ENCODE measurements around the gene GNB2. TPM values are rescaled to one million over a fixed set of nuclear protein-coding genes. Genes with fewer than 3 reads are reported as not detected.

Gene GNB2
- total and polyA plus RNA-seq, 2 of the 13 experiments (the other 11 are each of a cell fraction or from before 2014, with no cell fraction given): 48.3 to 67.1 TPM

DNA sequence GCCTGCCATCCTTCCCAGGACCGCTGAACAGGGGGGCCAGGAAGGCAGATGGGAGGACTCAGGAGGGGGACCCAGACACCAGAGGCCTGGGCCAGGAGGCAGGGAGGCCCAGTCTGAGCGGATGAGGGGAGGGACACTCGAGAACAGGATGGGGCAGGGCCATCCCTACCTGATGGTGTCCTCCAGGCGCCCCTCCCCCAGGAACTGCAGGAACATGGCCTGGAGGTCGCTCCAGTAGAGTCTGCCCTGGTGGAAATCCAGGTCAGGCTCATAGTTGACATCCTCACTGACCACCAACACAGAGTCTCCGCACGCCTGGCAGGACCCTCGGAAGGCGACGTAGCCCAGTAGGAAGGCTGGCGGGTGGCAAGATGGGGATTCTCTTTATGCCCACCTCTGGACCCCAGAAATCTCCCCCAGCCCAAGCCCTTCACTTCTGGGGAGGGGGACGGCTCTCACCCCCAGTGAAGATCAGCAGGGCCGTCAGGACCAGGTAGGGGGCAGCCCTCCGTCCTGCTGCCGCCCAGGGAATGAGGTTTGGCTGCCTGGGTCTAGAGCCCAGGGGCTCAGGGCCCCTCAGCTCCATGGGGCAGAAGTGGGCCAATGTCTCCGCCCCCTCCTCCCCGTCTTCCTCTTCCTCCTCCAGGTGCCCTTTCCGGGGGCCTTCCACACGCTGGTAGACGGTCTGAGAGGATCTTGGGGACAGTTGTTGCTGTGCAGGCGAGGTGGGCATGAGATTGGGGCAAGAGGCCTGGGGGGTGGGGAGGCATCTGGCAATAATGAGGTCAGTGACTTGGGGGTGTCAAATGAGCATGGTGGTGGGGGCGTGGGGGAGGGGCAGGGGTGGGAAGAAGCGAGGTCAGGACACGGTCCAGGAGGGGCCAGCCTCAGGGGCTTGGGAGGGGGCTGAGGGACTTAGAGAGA lies 32.8 kb upstream of the GNB2 start:
- Histone ChIP-seq H2AFZ (ENCODE audit: low read length) (no peak overlapping the region), H3K4me1 (ENCODE audit: insufficient read depth, low read length) (peaks cover 41% of the 10 kb centered on the region), H3K4me2 (ENCODE audit: low read depth, low read length) (peak overlapping the region; percentile 97), H3K4me3 (replicated peaks in 1 of 3; ENCODE audit: insufficient read depth in 1 of 3, low read depth in 2 of 3, low read length in 3 of 3) (peak overlapping the region; percentile 57 to 84 (median 64); a peak in 5 of 6 replicates), H4K20me1 (ENCODE audit: insufficient read depth, low read length) (no peaks in the 10 kb centered on the region), H3K79me2 (ENCODE audit: insufficient read depth, low read length) (no peaks in the 10 kb centered on the region), H3K9ac (ENCODE audit: insufficient read depth, low read depth, low read length) (peak overlapping the region; percentile 65), H3K27ac (ENCODE audit: extremely low read length, insufficient read depth, low read length) (peak overlapping the region; percentile 88), H3K27me3 (ENCODE audit: control insufficient read depth in 1 of 2, insufficient read depth in 2 of 2, low read length in 2 of 2) (peaks cover 4 to 5% of the 10 kb centered on the region in 2 experiments; a peak in 4 of 5 replicates), H3K9me3 (ENCODE audit: low read length) (no peaks in the 10 kb centered on the region), H3K36me3 (replicated peaks in 1 of 2; ENCODE audit: control insufficient read depth in 1 of 2, insufficient read depth in 2 of 2, low read length in 2 of 2) (no peaks in the 10 kb centered on the region)
- ChIA-PET POLR2A (interaction anchor here (1.3 to 2.6 kb wide), 3 partner anchors 19 to 32 kb away, joined by 4 to 17 read pairs (median 14); partner anchors contain the start of genes GNB2 and MOSPD3), CTCF (ENCODE audit: low intra/inter-chr PET ratio, low total read pairs) (no interaction called here)
- no peak for DNase-seq (ENCODE audit: low spot score)
- BruUV-seq (replicated peaks): no TSS peak
- intact Hi-C loops (cut with micrococcal nuclease; ENCODE audit: unreplicated experiment) (no loop called here), in situ Hi-C loops (cut with HindIII; ENCODE audit: extremely low pct_ligation_motif_present, low pct_unique_long_range_greater_than_20kb) (no loop called here)
- no peak for FAIRE-seq
- ATAC-seq: no peak
- 75% methylated on average over 18 of the region's 24 CpGs for WGBS (ENCODE audit: low lambda C conversion rate)
- TF ChIP-seq ZNF747 (CRISPR knock-in tag; IDR thresholded peaks at IDR 0.05; ENCODE audit: borderline replicate concordance): no peak
- TF ChIP-seq RBM39 (IDR thresholded peaks at IDR 0.05; ENCODE audit: low read depth, low read length, poor library complexity, severe bottlenecking): peak; percentile 47
- TF ChIP-seq TFE3 (CRISPR knock-in tag; IDR thresholded peaks at IDR 0.05): no peak
- TF ChIP-seq DNMT3B (CRISPR knock-in tag; conservative IDR thresholded peaks at IDR 0.05): no peak
- no peak for TF ChIP-seq HDAC2 (CRISPR knock-in tag; IDR thresholded peaks at IDR 0.05)
- TF ChIP-seq NCOA5 (CRISPR knock-in tag; IDR thresholded peaks at IDR 0.05): no peak
- 0 out of 2 replicates have a peak, but pooled peaks have one; percentile 0 for TF ChIP-seq ZNF709 (CRISPR knock-in tag; IDR thresholded peaks at IDR 0.05)
- TF ChIP-seq, protein P1, sequence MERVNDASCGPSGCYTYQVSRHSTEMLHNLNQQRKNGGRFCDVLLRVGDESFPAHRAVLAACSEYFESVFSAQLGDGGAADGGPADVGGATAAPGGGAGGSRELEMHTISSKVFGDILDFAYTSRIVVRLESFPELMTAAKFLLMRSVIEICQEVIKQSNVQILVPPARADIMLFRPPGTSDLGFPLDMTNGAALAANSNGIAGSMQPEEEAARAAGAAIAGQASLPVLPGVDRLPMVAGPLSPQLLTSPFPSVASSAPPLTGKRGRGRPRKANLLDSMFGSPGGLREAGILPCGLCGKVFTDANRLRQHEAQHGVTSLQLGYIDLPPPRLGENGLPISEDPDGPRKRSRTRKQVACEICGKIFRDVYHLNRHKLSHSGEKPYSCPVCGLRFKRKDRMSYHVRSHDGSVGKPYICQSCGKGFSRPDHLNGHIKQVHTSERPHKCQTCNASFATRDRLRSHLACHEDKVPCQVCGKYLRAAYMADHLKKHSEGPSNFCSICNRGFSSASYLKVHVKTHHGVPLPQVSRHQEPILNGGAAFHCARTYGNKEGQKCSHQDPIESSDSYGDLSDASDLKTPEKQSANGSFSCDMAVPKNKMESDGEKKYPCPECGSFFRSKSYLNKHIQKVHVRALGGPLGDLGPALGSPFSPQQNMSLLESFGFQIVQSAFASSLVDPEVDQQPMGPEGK (CRISPR knock-in tag; IDR thresholded peaks at IDR 0.05): no peak
- no peak for TF ChIP-seq RAD51 (IDR thresholded peaks at IDR 0.05; ENCODE audit: borderline replicate concordance)
- TF ChIP-seq, protein P2, sequence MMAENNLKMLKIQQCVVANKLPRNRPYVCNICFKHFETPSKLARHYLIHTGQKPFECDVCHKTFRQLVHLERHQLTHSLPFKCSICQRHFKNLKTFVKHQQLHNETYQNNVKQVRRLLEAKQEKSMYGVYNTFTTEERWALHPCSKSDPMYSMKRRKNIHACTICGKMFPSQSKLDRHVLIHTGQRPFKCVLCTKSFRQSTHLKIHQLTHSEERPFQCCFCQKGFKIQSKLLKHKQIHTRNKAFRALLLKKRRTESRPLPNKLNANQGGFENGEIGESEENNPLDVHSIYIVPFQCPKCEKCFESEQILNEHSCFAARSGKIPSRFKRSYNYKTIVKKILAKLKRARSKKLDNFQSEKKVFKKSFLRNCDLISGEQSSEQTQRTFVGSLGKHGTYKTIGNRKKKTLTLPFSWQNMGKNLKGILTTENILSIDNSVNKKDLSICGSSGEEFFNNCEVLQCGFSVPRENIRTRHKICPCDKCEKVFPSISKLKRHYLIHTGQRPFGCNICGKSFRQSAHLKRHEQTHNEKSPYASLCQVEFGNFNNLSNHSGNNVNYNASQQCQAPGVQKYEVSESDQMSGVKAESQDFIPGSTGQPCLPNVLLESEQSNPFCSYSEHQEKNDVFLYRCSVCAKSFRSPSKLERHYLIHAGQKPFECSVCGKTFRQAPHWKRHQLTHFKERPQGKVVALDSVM (CRISPR knock-in tag; IDR thresholded peaks at IDR 0.05): peak; percentile 67; the same call in 1 of the 2 replicates
- TF ChIP-seq DR1 (CRISPR knock-in tag; IDR thresholded peaks at IDR 0.05): no peak
- TF ChIP-seq TRIM24 (CRISPR knock-in tag; IDR thresholded peaks at IDR 0.05): no peak
- no peak for TF ChIP-seq ZNF235 (CRISPR knock-in tag; IDR thresholded peaks at IDR 0.05; ENCODE audit: borderline replicate concordance)
- no peak for TF ChIP-seq YEATS2 (CRISPR knock-in tag; IDR thresholded peaks at IDR 0.05; ENCODE audit: borderline replicate concordance)
- no peak for TF ChIP-seq ZNF772 (CRISPR knock-in tag; IDR thresholded peaks at IDR 0.05)
